Activated CD8-positive, alpha-beta memory T cell treated with anti-CD3 and anti-CD28 coated beads for 4 hours (primary cell): ENCODE results near the gene CAMTA1.
"Not testable (repeated sequence)": the region's sequence is repeated elsewhere in the genome, so short reads cannot be mapped to it uniquely, and the experiment has no call there.

Experiments
- DNase-seq, 2 donors: peaks; one replicate each; pipeline ENCODE4 v3.0.0-alpha.2; 2020; ENCODE audit warnings: low read depth in 2 of 2

Gene CAMTA1

GRCh38 chr1:7587108-7587772 lies 802.0 kb downstream of the CAMTA1 start:
- DNase-seq: no peak

GRCh38 chr1:7587773-7588456 lies 802.7 kb downstream of the CAMTA1 start:
- no peak for DNase-seq

GRCh38 chr1:7588457-7588827 lies 803.2 kb downstream of the CAMTA1 start:
- DNase-seq: no peak

- no peak for DNase-seq
These were observed 804.0 kb downstream of the CAMTA1 start for GRCh38 chr1:7589080-7589735.

- no peak for DNase-seq
These were observed 804.6 kb downstream of the CAMTA1 start for GRCh38 chr1:7589774-7590425.

- DNase-seq: no peak
These were observed 805.2 kb downstream of the CAMTA1 start for GRCh38 chr1:7590426-7590790.

GRCh38 chr1:7591565-7591964 lies 806.3 kb downstream of the CAMTA1 start:
- no peak for DNase-seq

GRCh38 chr1:7592120-7592798 lies 807.0 kb downstream of the CAMTA1 start:
- no peak for DNase-seq

GRCh38 chr1:7594002-7594713 lies 808.9 kb downstream of the CAMTA1 start:
- no peak for DNase-seq

GRCh38 chr1:7594714-7595295 lies 809.6 kb downstream of the CAMTA1 start:
- DNase-seq: no peak

- no peak for DNase-seq
These were observed 810.1 kb downstream of the CAMTA1 start for GRCh38 chr1:7595336-7595735.

GRCh38 chr1:7596126-7596965 lies 811.1 kb downstream of the CAMTA1 start:
- DNase-seq: no peak

GRCh38 chr1:7598058-7598457 lies 812.8 kb downstream of the CAMTA1 start:
- DNase-seq: not testable (repeated sequence)

GRCh38 chr1:7604906-7605305 lies 819.7 kb downstream of the CAMTA1 start:
- not testable (repeated sequence) for DNase-seq

- no peak for DNase-seq
These were observed 820.8 kb downstream of the CAMTA1 start for GRCh38 chr1:7606096-7606495.

GRCh38 chr1:7607097-7607496 lies 821.8 kb downstream of the CAMTA1 start:
- no peak for DNase-seq

- DNase-seq: no peak
These were observed 823.5 kb downstream of the CAMTA1 start for GRCh38 chr1:7608628-7609305.

- no peak for DNase-seq
These were observed 824.2 kb downstream of the CAMTA1 start for GRCh38 chr1:7609311-7609994.
